MM.1S (cell line): ENCODE data around the gene AP2S1.

Source experiments
- DNase-seq: peaks from one replicate; pipeline ENCODE4 v3.0.0-alpha.2; 2015
- H2AFZ ChIP-seq: fragments of 300-600 bp; sonication (generic); 2 replicates; pipeline ENCODE4 v1.6.0; 2016; ENCODE audit warnings: antibody characterized with exemption, low read length
- H3F3A ChIP-seq: fragments of 300-600 bp; sonication (generic); 2 replicates; pipeline ENCODE4 v1.6.1; 2016; ENCODE audit warnings: mild to moderate bottlenecking, antibody characterized with exemption, low read length, moderate library complexity, mixed read lengths; ENCODE audit not compliant: insufficient read depth
- H3K27ac ChIP-seq: fragments of 300-600 bp; sonication (generic); 2 replicates; pipeline ENCODE4 v1.5.1; 2016; ENCODE audit warnings: mild to moderate bottlenecking, low read length
- H3K27me3 ChIP-seq: fragments of 300-600 bp; sonication (generic); replicated peaks from 2 replicates; pipeline ENCODE4 v1.6.0; 2016; ENCODE audit warnings: low read length; ENCODE audit not compliant: insufficient read depth
- H3K36me3 ChIP-seq: fragments of 300-600 bp; sonication (generic); replicated peaks from 2 replicates; pipeline ENCODE4 v1.6.1; 2016; ENCODE audit warnings: mild to moderate bottlenecking, low read length, mixed read lengths; ENCODE audit not compliant: insufficient read depth
- H3K4me1 ChIP-seq: fragments of 300-600 bp; sonication (generic); 2 replicates; pipeline ENCODE4 v1.6.1; 2016; ENCODE audit warnings: low read length, mixed read lengths
- H3K4me2 ChIP-seq: fragments of 300-600 bp; sonication (generic); 2 replicates; pipeline ENCODE4 v1.6.0; 2016; ENCODE audit warnings: low read depth, low read length
- H3K4me3 ChIP-seq: fragments of 300-600 bp; sonication (generic); 2 replicates; pipeline ENCODE4 v1.5.1; 2016; ENCODE audit warnings: low read length, mixed read lengths
- H3K79me2 ChIP-seq: fragments of 300-600 bp; sonication (generic); 2 replicates; pipeline ENCODE4 v1.6.1; 2016; ENCODE audit warnings: mixed run types, low read length, mixed read lengths
- H3K9ac ChIP-seq: fragments of 300-600 bp; sonication (generic); 2 replicates; pipeline ENCODE4 v1.6.1; 2016; ENCODE audit warnings: low read length, mixed read lengths
- H3K9me2 ChIP-seq: fragments of 300-600 bp; sonication (generic); replicated peaks from 2 replicates; pipeline ENCODE4 v1.6.1; 2016; ENCODE audit warnings: mild to moderate bottlenecking, low read length, mixed read lengths; ENCODE audit not compliant: insufficient read depth
- H3K9me3 ChIP-seq: fragments of 300-600 bp; sonication (generic); replicated peaks from 2 replicates; pipeline ENCODE4 v1.6.1; 2016; ENCODE audit warnings: mild to moderate bottlenecking, low read length, mixed read lengths; ENCODE audit not compliant: insufficient read depth
- H4K20me1 ChIP-seq: fragments of 300-600 bp; sonication (generic); 2 replicates; pipeline ENCODE4 v1.6.1; 2016; ENCODE audit warnings: mild to moderate bottlenecking, low read length, moderate library complexity, mixed read lengths; ENCODE audit not compliant: insufficient read depth
- EZH2 ChIP-seq: fragments of 300-600 bp; sonication (generic); optimal IDR thresholded peaks from 2 replicates; pipeline ENCODE3; 2017; ENCODE audit warnings: low read depth, mild to moderate bottlenecking, antibody characterized with exemption, low read length, mixed read lengths
- EZH2phosphoT487 ChIP-seq: fragments of 300-600 bp; sonication (generic); IDR thresholded peaks from 2 replicates; pipeline ENCODE4 v1.6.1; 2018; ENCODE audit warnings: antibody characterized with exemption, low read length
- TF ChIP-seq, protein P1 (sequence below): fragments of 300-600 bp; sonication (generic); IDR thresholded peaks from 2 replicates; pipeline ENCODE4 v1.5.1; 2016; ENCODE audit warnings: antibody characterized with exemption, low read length, mixed read lengths

The AP2S1 gene

DNA sequence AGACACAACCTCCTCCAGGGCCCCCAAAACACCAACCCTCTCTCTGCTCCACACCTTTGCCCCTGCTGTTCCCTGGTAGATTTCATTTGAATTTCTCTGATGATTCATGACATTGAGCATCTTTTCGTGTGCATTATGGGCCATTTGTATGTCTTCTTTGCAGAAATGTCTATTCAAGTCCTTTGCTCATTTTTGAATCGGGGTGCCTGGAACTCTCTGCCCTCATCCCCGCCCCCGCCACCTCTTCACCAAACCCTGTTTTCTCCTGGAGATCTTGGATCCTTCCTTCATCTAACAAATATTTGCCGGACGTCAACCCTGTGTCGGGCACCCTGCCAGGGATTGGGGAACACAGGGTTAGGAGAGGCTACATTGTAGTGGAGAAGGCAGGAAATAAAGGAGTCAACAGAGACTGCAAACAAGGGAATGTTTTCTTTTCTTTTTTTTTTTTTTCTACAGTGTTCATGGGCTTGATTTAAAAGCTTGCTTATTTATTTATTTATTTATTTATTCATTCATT, 36.7 kb downstream of the AP2S1 start:
- no peak for TF ChIP-seq EZH2phosphoT487
- no peak for TF ChIP-seq EZH2
- TF ChIP-seq, protein P1, sequence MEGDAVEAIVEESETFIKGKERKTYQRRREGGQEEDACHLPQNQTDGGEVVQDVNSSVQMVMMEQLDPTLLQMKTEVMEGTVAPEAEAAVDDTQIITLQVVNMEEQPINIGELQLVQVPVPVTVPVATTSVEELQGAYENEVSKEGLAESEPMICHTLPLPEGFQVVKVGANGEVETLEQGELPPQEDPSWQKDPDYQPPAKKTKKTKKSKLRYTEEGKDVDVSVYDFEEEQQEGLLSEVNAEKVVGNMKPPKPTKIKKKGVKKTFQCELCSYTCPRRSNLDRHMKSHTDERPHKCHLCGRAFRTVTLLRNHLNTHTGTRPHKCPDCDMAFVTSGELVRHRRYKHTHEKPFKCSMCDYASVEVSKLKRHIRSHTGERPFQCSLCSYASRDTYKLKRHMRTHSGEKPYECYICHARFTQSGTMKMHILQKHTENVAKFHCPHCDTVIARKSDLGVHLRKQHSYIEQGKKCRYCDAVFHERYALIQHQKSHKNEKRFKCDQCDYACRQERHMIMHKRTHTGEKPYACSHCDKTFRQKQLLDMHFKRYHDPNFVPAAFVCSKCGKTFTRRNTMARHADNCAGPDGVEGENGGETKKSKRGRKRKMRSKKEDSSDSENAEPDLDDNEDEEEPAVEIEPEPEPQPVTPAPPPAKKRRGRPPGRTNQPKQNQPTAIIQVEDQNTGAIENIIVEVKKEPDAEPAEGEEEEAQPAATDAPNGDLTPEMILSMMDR = no peak
- Histone ChIP-seq H3K9me2 (no peaks in the 10 kb centered on the region), H3K36me3 (no peaks in the 10 kb centered on the region), H4K20me1 (no peaks in the 10 kb centered on the region), H3K27me3 (no peaks in the 10 kb centered on the region), H3K9me3 (no peaks in the 10 kb centered on the region), H3K4me1 (no peaks in the 10 kb centered on the region), H3K4me3 (no peak overlapping the region), H3K4me2 (no peak overlapping the region), H3F3A (no peaks in the 10 kb centered on the region), H3K79me2 (no peaks in the 10 kb centered on the region), H3K27ac (no peak overlapping the region), H2AFZ (no peak overlapping the region), H3K9ac (no peak overlapping the region)
- DNase-seq = no peak

DNA sequence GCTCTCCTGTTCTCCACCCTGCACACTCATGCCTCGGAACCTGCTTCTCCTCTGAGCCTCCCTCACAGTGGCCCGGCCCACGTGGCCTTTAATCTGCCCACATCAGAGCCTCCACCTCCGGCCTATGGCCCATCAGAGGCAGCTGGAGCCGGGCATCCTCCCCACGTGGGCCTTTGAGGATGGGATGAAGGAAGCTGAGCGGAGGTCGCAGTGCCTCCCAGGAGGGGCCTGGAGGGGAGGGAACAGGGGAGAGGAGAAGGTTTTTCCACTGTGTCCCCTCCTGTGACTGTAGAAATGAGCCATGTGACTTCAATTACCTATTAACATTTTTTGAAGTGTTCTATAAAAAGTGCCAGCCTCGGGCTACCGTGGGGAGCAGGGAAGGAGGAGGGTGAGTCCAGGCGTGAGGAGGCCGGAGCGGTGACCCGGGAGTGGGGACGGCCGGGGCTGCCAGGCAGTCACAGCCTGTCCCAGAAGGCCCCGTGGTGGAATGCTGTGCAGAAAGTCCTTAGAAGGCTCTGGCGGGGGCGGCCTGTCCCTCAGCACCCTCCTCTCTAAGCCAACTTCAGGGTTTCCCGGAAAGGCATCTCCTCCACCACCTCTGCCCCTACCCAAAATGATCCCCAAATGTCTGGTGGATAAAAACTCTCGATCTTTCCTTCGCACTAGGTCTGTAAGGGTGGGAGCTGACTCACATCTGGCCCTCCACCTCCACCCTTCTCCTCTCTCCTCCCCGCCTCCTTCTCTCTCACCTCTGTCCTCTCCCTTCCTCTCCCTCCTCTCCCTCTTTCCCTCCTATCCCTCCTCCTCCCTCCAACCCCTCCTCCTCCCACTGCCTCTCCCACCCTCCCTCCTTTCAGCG, 37.4 kb downstream of the AP2S1 start:
- no peak overlapping the region for H3K4me3 ChIP-seq
- H3K9me2 ChIP-seq = no peaks in the 10 kb centered on the region
- H3K36me3 ChIP-seq = no peaks in the 10 kb centered on the region
- TF ChIP-seq EZH2phosphoT487 (no peak), EZH2 (no peak)
- TF ChIP-seq, protein P1 = no peak
- no peaks in the 10 kb centered on the region for H3K79me2 ChIP-seq
- H3K27me3 ChIP-seq = no peaks in the 10 kb centered on the region
- H3K9me3 ChIP-seq = no peaks in the 10 kb centered on the region
- H2AFZ ChIP-seq = no peak overlapping the region
- H3K9ac ChIP-seq = no peak overlapping the region
- H3K4me2 ChIP-seq = no peak overlapping the region
- no peak for DNase-seq
- no peaks in the 10 kb centered on the region for H3F3A ChIP-seq
- H4K20me1 ChIP-seq = no peaks in the 10 kb centered on the region
- no peak overlapping the region for H3K27ac ChIP-seq
- no peaks in the 10 kb centered on the region for H3K4me1 ChIP-seq

DNA sequence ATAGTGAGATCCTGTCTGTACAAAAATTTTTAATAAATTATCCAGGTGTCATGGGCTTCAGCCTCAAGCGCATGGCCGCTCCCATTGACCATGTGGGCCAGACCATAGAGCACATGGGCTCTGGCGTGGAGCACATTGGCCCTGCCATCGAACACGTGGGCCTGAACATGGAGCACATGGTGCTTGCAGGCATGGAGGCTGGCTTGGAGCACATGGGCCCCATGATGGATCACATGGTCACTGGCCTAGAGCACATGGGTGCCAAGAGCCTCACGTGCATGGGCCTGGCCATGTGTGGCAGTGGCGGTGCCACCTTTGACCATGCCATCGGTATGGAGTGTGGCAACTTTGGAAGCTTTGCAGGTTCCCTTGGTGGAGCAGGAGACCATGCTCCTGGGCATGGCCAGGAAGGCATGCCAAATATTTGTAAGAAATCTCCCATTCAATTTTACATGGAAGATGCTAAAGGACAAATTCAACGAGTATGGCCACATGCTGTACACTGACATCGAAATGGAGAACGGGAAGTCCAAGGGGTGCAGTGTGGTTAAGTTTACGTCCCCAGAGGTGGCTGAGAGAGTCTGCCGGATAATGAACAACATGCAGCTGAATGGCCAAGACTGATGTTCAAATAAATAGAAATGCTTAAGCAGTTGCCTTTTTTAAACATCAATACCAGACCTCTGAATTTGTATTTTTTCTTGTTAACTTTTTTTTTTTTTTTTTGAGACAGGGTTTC, 40.9 kb downstream of the AP2S1 start:
- Histone ChIP-seq H3K36me3 (no peaks in the 10 kb centered on the region), H3K27me3 (no peaks in the 10 kb centered on the region), H3K9me3 (no peaks in the 10 kb centered on the region), H3K27ac (no peak overlapping the region), H3K9ac (no peak overlapping the region), H2AFZ (no peak overlapping the region), H3K4me3 (no peak overlapping the region), H3K4me2 (no peak overlapping the region), H3K4me1 (no peaks in the 10 kb centered on the region), H4K20me1 (no peaks in the 10 kb centered on the region), H3F3A (no peaks in the 10 kb centered on the region), H3K9me2 (no peaks in the 10 kb centered on the region), H3K79me2 (no peaks in the 10 kb centered on the region)
- TF ChIP-seq, protein P1 = no peak
- TF ChIP-seq EZH2 = no peak
- DNase-seq = no peak
